HepG2 (cell line): ENCODE data around the gene DUSP16. TPM values are rescaled to one million over a fixed set of nuclear protein-coding genes. Genes with fewer than 3 reads are reported as not detected.

Experiments used
- ATAC-seq: fragments of 200-7000 bp; cut with Tn5 transposase; 3 replicates; pipeline ENCODE4 v1.9.1; 2020; ENCODE audit warnings: mild to moderate bottlenecking, moderate library complexity
- BruUV-seq: library from RNA; stranded (reverse); fragments of 400-500 nt; replicated peaks from 2 replicates; lab custom pipeline; 2021; lab: Mats Ljungman, UMichigan
- CTCF ChIA-PET: fragments of 300-600 bp; formaldehyde crosslinking; extraction: SDS; loops from one replicate; lab custom pipeline; 2021; ENCODE audit warnings: low total read pairs, inconsistent platforms, low intra/inter-chr PET ratio; lab: Yijun Ruan, JAX
- POLR2A ChIA-PET: fragments of 350-600 bp; sonication (Branson Sonifier 250); formaldehyde crosslinking; loops from one replicate; lab custom pipeline; 2020; ENCODE audit warnings: antibody characterized with exemption, inconsistent platforms; lab: Yijun Ruan, JAX
- DNase-seq: peaks from one replicate; pipeline ENCODE4 v3.0.0-alpha.2; 2015; ENCODE audit warnings: low spot score
- FAIRE-seq: peaks from 3 replicates; lab custom pipeline; 2011; peaks lifted over from hg19 to GRCh38; lab: Jason Lieb, UNC
- H2AFZ ChIP-seq: one replicate; pipeline ENCODE4 v1.6.1; 2011; ENCODE audit warnings: low read length, inconsistent platforms
- H3K27ac ChIP-seq: fragments of 300-600 bp; 3 replicates; pipeline ENCODE4 v1.8.0; 2011; ENCODE audit warnings: mixed run types, mild to moderate bottlenecking, mixed read lengths, low read length, inconsistent platforms; ENCODE audit not compliant: insufficient read depth; ENCODE audit errors: extremely low read length
- H3K27me3 ChIP-seq, 2 experiments: fragments of 200-600 bp in 1 of 2; 2 replicates in 1 of 2; 3 replicates in 1 of 2; pipeline versions ENCODE4 v1.6.0 to v1.8.0; 2011; ENCODE audit warnings: low read length in 2 of 2, mild to moderate bottlenecking in 2 of 2, moderate library complexity in 2 of 2, inconsistent platforms in 1 of 2; ENCODE audit not compliant: insufficient read depth in 2 of 2, control insufficient read depth in 1 of 2
- H3K36me3 ChIP-seq, 2 experiments: fragments of 200-600 bp in 1 of 2; replicated peaks in 1 of 2; 2 replicates in 1 of 2; 3 replicates in 1 of 2; pipeline versions ENCODE4 v1.5.1 to v1.8.0; 2011; ENCODE audit warnings: low read length in 2 of 2, inconsistent platforms in 1 of 2; ENCODE audit not compliant: insufficient read depth in 2 of 2, control insufficient read depth in 1 of 2
- H3K4me1 ChIP-seq: 2 replicates; pipeline ENCODE4 v1.5.1; 2012; ENCODE audit warnings: low read length, inconsistent platforms; ENCODE audit not compliant: insufficient read depth
- H3K4me2 ChIP-seq: 2 replicates; pipeline ENCODE4 v1.6.0; 2011; ENCODE audit warnings: low read depth, low read length, inconsistent platforms
- H3K4me3 ChIP-seq, 3 experiments: fragments of 200-600 bp in 1 of 3; sonication (generic), shearing (Covaris generic) in 1 of 3; replicated peaks in 1 of 3; 2 replicates each; pipeline ENCODE4 v1.5.1; 2011 to 2016; ENCODE audit warnings: low read length in 3 of 3, inconsistent platforms in 2 of 3, low read depth in 2 of 3, mild to moderate bottlenecking in 2 of 3, control low read depth in 1 of 3, mixed read lengths in 1 of 3; ENCODE audit not compliant: insufficient read depth in 1 of 3
- H3K79me2 ChIP-seq: one replicate; pipeline ENCODE4 v1.6.1; 2011; ENCODE audit warnings: low read length, inconsistent platforms; ENCODE audit not compliant: insufficient read depth
- H3K9ac ChIP-seq: 2 replicates; pipeline ENCODE4 v1.6.0; 2011; ENCODE audit warnings: mild to moderate bottlenecking, low read depth, low read length, inconsistent platforms; ENCODE audit not compliant: insufficient read depth
- H3K9me3 ChIP-seq: 2 replicates; pipeline ENCODE4 v1.5.1; 2012; ENCODE audit warnings: mild to moderate bottlenecking, low read length
- H4K20me1 ChIP-seq: 2 replicates; pipeline ENCODE4 v1.6.0; 2011; ENCODE audit warnings: inconsistent platforms, mild to moderate bottlenecking, low read length, moderate library complexity; ENCODE audit not compliant: insufficient read depth
- CBX2 ChIP-seq, 2 experiments: fragments of 200-600 bp in 1 of 2; sonication (generic); formaldehyde crosslinking in 1 of 2; IDR thresholded peaks; 2 replicates each; pipeline versions ENCODE4 v1.7.0 to v1.8.1; 2018 to 2022; ENCODE audit warnings: low read depth in 2 of 2, low read length in 1 of 2, mild to moderate bottlenecking in 1 of 2, missing genetic modification reagents in 1 of 2
- CCDC6 ChIP-seq: sonication (generic); formaldehyde crosslinking; IDR thresholded peaks from 2 replicates; pipeline ENCODE4 v1.8.1; 2022; ENCODE audit warnings: mild to moderate bottlenecking, missing genetic modification reagents, moderate library complexity
- DNMT1 ChIP-seq: sonication (generic); formaldehyde crosslinking; IDR thresholded peaks from 2 replicates; pipeline ENCODE4 v1.5.1; 2020; ENCODE audit warnings: mild to moderate bottlenecking, missing genetic modification reagents
- ELF4 ChIP-seq: sonication (generic); formaldehyde crosslinking; IDR thresholded peaks from 2 replicates; pipeline ENCODE4 v1.5.0; 2020; ENCODE audit warnings: missing genetic modification reagents, mild to moderate bottlenecking, moderate library complexity, borderline replicate concordance
- ZNF142 ChIP-seq: sonication (generic); formaldehyde crosslinking; IDR thresholded peaks from 2 replicates; pipeline ENCODE4 v1.4.0; 2020; ENCODE audit warnings: missing genetic modification reagents
- ZNF318 ChIP-seq: sonication (generic); formaldehyde crosslinking; IDR thresholded peaks from 2 replicates; pipeline ENCODE4 v1.4.0; 2020; ENCODE audit warnings: mild to moderate bottlenecking, missing genetic modification reagents
- ZNF362 ChIP-seq: sonication (generic); formaldehyde crosslinking; IDR thresholded peaks from 2 replicates; pipeline ENCODE4 v1.4.0; 2020; ENCODE audit warnings: missing genetic modification reagents, mild to moderate bottlenecking, borderline replicate concordance
- WGBS: methylation state at CpG from one replicate; pipeline ENCODE4 v1.1.6; 2017; ENCODE audit warnings: low lambda C conversion rate; 5-methylcytosine and 5-hydroxymethylcytosine counted together
- in situ Hi-C: cut with HindIII; loops from 2 replicates; pipeline ENCODE4 v1.10.0; 2017; ENCODE audit warnings: low pct_unique_long_range_greater_than_20kb; ENCODE audit not compliant: extremely low pct_ligation_motif_present
- intact Hi-C: fragments of 100-400 bp; cut with micrococcal nuclease; formaldehyde crosslinking; loops from one replicate; pipeline ENCODE4 v1.10.0; 2022; ENCODE audit not compliant: unreplicated experiment
- polyA plus RNA-seq, 8 experiments: library from polyadenylated mRNA; depleted of rRNA in 3 of 8; stranded (reverse) in 7 of 8; unstranded in 1 of 8; fragments of >200 nt; fragmentation: Illumina TruSeq in 4 of 8; extraction: Trizol in 4 of 8; gene quantifications; 2 replicates each; pipeline versions ENCODE4 v1.2.1 to v1.2.3, GENCODE V29; 2011 to 2016; ENCODE audit warnings: low read depth in 4 of 8, missing spikeins in 1 of 8, mixed read lengths in 1 of 8; ENCODE audit not compliant: insufficient read depth in 1 of 8
- total RNA-seq, 5 experiments: library from RNA; depleted of rRNA; stranded (reverse); fragments of >200 nt; fragmentation: Illumina TruSeq; extraction: Trizol; gene quantifications; 2 replicates each; pipeline ENCODE4 v1.2.3, GENCODE V29; 2016; ENCODE audit warnings: low read depth in 1 of 5

The DUSP16 gene
- total and polyA plus RNA-seq, 2 of the 13 experiments (the other 11 are each of a cell fraction or from before 2014, with no cell fraction given) = 45.7 to 46.6 TPM

GRCh38 chr12:12529783-12530421, 32.8 kb downstream of the DUSP16 start:
- peaks cover 73% of the 10 kb centered on the region for H3K4me1 ChIP-seq
- CTCF ChIA-PET = no interaction called here
- intact Hi-C loops = no loop called here
- H3K36me3 ChIP-seq = peaks cover 2 to 18% of the 10 kb centered on the region in 2 experiments; a peak in 4 of 5 replicates
- 97% methylated on average over 2 of the region's 2 CpGs for WGBS
- no peaks in the 10 kb centered on the region for H3K9me3 ChIP-seq
- H3K79me2 ChIP-seq = peaks cover 62% of the 10 kb centered on the region
- H3K27ac ChIP-seq = no peak overlapping the region
- DNase-seq (no peak), ATAC-seq (no peak), FAIRE-seq (no peak)
- POLR2A ChIA-PET = no interaction called here
- no peak overlapping the region for H3K4me3 ChIP-seq
- H3K4me2 ChIP-seq = no peak overlapping the region
- in situ Hi-C loops = no loop called here
- H3K27me3 ChIP-seq = no peaks in the 10 kb centered on the region
- no peak overlapping the region for H3K9ac ChIP-seq
- H2AFZ ChIP-seq = no peak overlapping the region
- H4K20me1 ChIP-seq = peaks cover 20% of the 10 kb centered on the region
- no TSS peak for BruUV-seq
- TF ChIP-seq CCDC6 (no peak), DNMT1 (CRISPR knock-in tag) (no peak), ELF4 (CRISPR knock-in tag) (no peak), CBX2 (IDR thresholded peaks at IDR 0.05; ENCODE audit: low read depth, low read length) (no peak), CBX2 (CRISPR knock-in tag; IDR thresholded peaks at IDR 0.05; ENCODE audit: low read depth) (no peak), ZNF362 (CRISPR knock-in tag) (no peak), ZNF318 (CRISPR knock-in tag) (no peak), ZNF142 (CRISPR knock-in tag) (no peak)
